ENCODE measurements around the gene NMRK1.
A peak's percentile ranks its signal among the peaks of the same experiment; 100 is the strongest.

Gene NMRK1

DNA sequence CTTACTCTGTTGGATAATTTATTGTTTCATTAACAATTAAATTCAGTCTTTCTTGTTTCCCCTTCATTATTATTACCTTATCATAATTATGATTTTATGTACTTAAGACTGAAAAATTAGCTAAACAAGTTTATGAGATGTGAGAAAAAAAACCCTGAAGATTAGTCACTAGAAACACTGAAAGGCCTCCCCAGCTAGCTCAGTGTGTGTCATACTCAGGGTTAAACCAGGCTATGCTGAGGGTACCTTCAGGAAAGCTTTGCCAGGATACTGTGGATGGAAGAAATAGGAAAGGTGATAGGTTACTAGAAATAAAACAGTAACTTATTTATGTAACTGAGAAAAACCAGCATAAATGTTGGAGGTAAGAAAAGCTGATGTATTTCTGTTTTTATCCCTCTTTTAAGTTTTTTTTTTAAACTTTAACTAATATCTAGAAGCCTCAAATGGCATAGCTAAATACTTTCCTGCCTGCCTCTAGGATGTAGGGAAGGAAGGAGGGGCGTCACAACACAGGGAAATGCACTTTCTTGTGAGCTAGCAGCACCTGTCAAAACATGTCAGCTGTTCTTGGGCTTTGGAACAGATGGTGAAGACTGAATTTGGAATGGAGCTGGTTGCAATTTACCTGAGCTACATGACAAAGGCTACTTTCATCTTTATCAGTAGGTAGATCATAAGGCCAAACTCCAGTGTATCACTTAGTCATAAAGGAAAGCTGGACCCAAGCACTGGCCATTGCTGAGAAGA lies 24.2 kb downstream of the NMRK1 start:
- no peak for DNase-seq (ENCODE audit: low read depth in 3 of 3)

DNA sequence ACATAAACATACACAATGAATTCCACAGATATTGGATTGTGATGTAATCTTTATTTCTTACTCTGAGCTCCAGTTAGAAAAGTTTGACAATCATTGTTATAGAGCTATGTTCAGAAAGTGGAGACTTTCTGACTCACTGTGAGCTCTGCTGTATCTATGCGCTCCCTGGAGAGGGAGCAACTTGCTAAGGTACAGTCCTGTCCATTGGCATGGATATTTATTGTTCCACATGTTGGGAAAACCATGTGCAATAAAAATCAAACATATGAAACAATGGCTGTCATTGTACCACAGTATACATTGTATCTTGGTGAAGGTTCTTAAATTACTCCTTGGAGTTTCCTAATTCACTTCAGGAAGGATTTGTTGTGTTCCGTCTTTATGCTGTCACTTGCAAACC lies 26.8 kb downstream of the NMRK1 start:
- DNase-seq (ENCODE audit: low read depth in 3 of 3), result no peak

DNA sequence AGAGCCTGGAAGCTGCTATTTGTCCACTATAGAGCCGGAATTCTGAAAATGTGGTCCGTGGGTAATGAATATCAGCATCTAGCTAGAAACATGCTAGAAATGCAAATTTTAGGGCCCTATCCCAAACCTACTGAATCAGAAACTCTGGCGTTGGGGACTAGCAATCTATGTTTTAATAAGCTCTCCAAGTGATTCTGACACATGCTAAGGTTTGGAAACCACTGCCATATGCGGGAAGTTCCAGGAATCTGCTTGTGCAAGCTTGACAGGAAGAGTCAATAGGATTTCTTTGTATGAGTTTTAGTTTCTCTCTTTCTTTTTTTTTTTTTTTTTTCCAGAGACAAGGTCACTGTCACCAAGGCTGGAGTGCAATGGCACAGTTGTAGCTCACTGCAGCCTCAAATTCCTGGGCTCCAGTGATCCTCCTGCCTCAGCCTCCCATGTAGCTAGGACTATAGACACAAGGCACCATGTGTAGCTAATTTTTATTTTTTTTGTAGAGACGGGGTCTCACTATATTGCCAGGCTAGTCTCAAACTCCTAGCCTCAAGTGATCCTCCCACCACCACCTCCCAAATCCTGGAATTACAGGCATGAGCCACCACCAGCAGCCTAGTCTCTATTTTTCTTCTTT lies 33.5 kb downstream of the NMRK1 start:
- no peak for DNase-seq (ENCODE audit: low read depth in 3 of 3)

GRCh38 chr9:75053869-75054268 lies 34.1 kb downstream of the NMRK1 start:
- DNase-seq (ENCODE audit: low read depth in 3 of 3), result no peak

DNA sequence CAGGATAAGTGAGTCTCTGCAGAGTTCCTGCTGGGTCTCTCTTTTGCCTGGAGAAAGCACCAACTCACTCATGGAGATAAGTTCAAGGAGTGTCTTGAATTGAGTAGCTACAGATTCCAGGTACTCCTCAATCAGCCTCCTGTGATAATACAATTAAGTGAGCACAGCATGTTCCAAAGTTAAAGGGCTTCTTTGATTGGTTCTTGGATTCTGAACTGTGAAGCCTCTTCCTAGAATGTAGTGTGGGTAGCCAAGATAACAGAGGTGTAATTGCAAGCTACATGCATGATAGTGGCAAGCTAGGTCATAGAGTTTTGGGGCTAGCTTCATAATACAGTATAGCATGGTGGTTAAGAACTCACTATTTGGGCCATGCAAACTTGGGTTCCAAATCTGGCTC lies 36.7 kb downstream of the NMRK1 start:
- DNase-seq (ENCODE audit: low read depth in 3 of 3), result no peak

GRCh38 chr9:75047506-75047905 lies 40.4 kb downstream of the NMRK1 start:
- DNase-seq (ENCODE audit: low read depth in 3 of 3), result no peak

GRCh38 chr9:75046725-75047345 lies 41.1 kb downstream of the NMRK1 start:
- DNase-seq (ENCODE audit: low read depth in 3 of 3), result no peak

- no peak for DNase-seq (ENCODE audit: low read depth in 3 of 3)
Observed at GRCh38 chr9:75041041-75041440, 46.9 kb downstream of the NMRK1 start.

DNA sequence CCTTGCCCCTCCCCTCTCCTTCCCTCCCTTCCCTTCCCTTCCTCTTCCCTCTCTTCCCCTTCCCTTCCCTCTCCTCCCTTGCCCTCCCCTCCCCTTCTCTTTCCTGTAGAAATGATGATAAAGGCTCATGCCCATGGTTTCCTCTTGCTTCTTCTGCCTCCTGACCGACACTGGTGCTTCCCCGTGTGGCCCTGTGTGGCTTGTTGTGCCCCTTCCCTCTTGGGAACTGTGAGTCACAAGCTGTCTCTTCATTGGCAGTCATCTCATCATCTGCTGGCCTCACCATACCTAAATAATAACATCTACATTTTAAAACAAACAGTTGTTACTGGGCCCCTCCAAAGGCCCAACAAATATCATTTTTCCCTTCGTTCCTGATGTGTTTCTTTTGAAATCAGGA lies 48.2 kb downstream of the NMRK1 start:
- DNase-seq (ENCODE audit: low read depth in 3 of 3), result no peak

DNA sequence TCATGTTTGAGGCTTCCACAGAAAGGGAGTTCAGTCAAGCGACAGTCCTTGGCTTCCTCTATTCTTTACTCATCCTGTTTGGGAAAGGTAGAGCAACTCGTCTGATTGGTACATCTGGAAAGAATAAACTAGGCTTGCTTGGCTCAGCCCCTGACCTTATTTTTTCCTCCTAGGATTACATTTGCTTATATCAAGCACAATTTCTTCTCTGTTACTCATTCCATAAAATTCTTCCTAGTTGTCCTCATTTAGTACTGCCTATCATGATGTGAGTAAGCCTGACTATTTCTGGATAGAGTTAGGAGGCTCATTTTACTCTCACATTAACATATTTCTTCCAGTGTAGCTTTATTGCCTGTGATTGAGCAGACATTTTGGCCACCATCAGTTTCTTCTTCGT lies 48.9 kb downstream of the NMRK1 start:
- no peak for DNase-seq (ENCODE audit: low read depth in 3 of 3)

DNA sequence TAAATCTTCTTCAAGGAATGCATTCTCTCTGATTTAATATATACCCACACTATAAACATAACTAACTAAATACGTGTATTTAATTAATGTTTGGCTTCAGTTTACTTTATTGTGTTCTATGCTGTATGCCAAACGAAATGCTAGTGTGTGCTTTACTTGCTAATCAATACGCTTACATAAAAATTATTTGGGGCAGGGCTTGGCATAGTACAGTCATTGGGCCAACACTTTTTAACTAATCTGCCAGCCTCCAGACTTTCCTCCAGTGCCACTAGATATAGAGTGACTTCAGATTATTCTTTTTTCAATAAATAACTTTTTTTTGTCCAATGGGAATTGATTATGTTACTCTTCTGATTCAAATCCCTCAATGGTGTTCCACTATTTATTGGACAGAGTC lies 51.2 kb downstream of the NMRK1 start:
- no peak for DNase-seq (ENCODE audit: low read depth in 3 of 3)

DNA sequence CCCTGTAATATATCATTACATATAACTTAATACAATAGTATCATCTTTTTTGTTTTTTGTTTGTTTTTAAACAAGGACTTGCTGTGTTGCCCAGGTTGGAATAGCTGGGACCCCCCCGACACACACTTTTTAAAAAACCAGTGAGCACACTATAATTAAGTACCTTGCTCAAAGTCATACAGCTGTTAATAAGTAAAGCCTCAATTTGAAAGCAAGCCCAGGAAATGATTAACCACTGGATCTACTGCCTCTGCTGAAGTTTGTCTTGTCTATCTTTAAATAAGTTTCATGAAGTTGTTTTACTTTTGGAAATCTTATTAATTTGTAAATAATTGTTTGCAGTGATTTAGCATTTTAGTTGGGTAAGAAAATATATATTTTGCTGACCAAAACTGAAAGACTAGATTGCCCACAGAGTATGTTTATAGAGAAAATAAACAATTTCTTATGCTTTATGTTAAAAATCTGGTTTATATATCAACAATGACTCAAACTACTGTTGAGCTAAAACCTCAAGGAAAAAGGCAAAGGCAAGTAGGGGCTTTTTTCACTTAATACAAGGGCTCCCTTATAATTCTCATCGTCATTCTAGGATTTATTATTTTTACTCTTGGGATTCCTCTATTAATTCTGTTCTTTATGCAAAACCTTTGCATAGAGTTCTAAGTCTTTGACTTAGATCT lies 54.0 kb downstream of the NMRK1 start:
- DNase-seq (ENCODE audit: low read depth in 3 of 3), result no peak

GRCh38 chr9:75027187-75028107 lies 60.5 kb downstream of the NMRK1 start:
- peak; percentile 23 to 36 (median 24) for DNase-seq (ENCODE audit: low read depth in 3 of 3)

DNA sequence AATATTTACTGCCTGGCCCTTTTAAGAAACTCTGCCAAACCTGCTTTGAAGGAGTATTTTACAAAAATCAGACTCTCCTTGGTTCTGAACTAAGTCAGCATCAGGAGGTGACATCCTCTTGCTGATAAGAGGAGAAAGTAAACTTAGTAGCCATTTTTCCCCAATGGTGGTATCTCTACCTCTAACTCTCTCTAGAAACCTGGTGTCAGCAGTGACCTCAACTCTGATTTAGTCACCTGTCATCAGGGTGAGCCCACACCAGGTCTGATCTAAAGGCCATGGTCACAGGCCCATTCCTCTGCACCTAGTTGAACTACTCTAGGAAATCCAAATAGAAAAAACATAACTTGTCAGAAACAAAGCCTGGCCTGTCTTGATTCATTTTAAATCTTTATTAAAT lies 64.1 kb downstream of the NMRK1 start:
- DNase-seq (ENCODE audit: low read depth in 3 of 3), result no peak

- no peak for DNase-seq (ENCODE audit: low read depth in 3 of 3)
Observed at GRCh38 chr9:75019654-75020053, 68.3 kb downstream of the NMRK1 start.

DNA sequence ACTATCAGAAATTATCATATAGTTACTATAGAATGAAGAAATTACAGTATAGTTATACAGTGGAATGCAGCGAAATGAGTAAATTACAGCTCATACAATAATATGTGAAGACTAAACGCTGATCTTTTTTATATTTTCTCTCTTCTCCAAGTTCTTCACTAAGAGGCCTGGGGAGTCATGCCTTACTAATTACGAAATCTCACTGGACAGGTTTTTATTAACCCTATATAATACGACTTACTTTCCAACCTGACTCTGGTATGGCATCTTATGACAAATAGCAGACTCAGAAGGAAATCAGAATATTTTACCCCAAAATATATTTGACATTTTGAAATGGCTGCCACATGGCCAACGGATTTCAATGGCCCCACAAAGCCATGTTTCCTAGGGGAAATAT lies 68.9 kb downstream of the NMRK1 start:
- DNase-seq (ENCODE audit: low read depth in 3 of 3), result no peak

DNA sequence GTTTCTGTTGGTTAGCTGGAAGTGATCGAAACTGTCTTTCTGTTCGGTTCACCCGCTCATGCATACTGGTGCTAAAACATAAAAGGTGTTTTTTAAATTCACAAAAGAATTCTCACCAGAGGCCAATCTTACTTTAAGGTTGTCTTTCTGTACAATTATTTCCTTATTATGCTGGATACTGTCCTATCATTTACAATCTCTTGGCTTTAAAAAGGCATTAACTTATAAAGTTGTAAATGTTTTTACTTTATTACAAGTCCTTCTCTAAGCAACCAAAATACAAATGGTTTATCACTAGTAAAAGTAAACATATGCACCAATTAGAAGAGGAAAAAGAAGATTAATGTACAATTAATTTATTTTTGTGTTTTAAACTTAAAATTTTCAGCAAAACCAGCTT lies 70.6 kb downstream of the NMRK1 start:
- DNase-seq (ENCODE audit: low read depth in 3 of 3), result no peak

GRCh38 chr9:75013735-75014134 lies 74.2 kb downstream of the NMRK1 start:
- no peak for DNase-seq (ENCODE audit: low read depth in 3 of 3)

All from stimulated activated CD4-positive, alpha-beta T cell treated with anti-CD3 and anti-CD28 coated beads, TNF-alpha, amount 100 ng/mL, for 4 hours (primary cell).